Hepatocyte (in vitro differentiated cells): Measurements from ENCODE around the gene FOXA1.

Experiments used
- CTCF ChIP-seq: fragments of 200-600 bp; sonication (generic); IDR thresholded peaks from 2 replicates; pipeline ENCODE4 v1.5.1; 2016; ENCODE audit warnings: antibody characterized with exemption, mild to moderate bottlenecking; ENCODE audit not compliant: poor library complexity
- EZH2 ChIP-seq: fragments of 200-600 bp; sonication (generic); IDR thresholded peaks from 2 replicates; pipeline ENCODE4 v1.6.1; 2016; ENCODE audit warnings: antibody characterized with exemption, mild to moderate bottlenecking, borderline replicate concordance

GRCh38 chr14:37566811-37567371 is 28.2 kb downstream of the FOXA1 start:
- TF ChIP-seq EZH2 (no peak), CTCF (no peak)
